B cell (primary cell): ENCODE data around the gene FBH1. TPM values are rescaled to one million over a fixed set of nuclear protein-coding genes. Genes with fewer than 3 reads are reported as not detected.

Experiments used
- ATAC-seq: fragments of 200-7000 bp; cut with Tn5 transposase; one replicate; pipeline ENCODE4 v1.10.0; 2021; ENCODE audit warnings: low read depth, mild to moderate bottlenecking, moderate number of reproducible peaks, moderate library complexity
- CTCF ChIA-PET: fragments of 350-600 bp; sonication (Branson Sonifier 250); formaldehyde crosslinking; loops from one replicate; lab custom pipeline; 2021; ENCODE audit warnings: antibody characterized with exemption, inconsistent platforms; lab: Charles Lee
- POLR2A ChIA-PET: fragments of 350-600 bp; sonication (Branson Sonifier 250); formaldehyde crosslinking; loops from one replicate; lab custom pipeline; 2021; ENCODE audit warnings: antibody characterized with exemption; lab: Charles Lee
- DNase-seq: peaks from one replicate; pipeline ENCODE4 v3.0.0; 2013
- H2AFZ ChIP-seq: 2 replicates; pipeline ENCODE4 v1.6.1; 2012; ENCODE audit warnings: mild to moderate bottlenecking, low read depth, low read length; ENCODE audit not compliant: insufficient read depth, poor library complexity, severe bottlenecking
- H3K27ac ChIP-seq, 2 donors: 1 replicate in 1 of 2; 2 replicates in 1 of 2; pipeline ENCODE4 v1.5.1; 2012 to 2013; ENCODE audit warnings: low read length in 2 of 2, mild to moderate bottlenecking in 2 of 2, moderate library complexity in 1 of 2
- H3K27me3 ChIP-seq, 4 experiments: fragments of 200-600 bp in 1 of 4; sonication (generic) in 1 of 4; replicated peaks in 1 of 4; 1 replicate in 2 of 4; 2 replicates in 2 of 4; pipeline versions ENCODE4 v1.6.1 to v1.7.0; 2013 to 2016; ENCODE audit warnings: low read length in 3 of 4, mild to moderate bottlenecking in 2 of 4, mixed read lengths in 1 of 4, moderate library complexity in 1 of 4; ENCODE audit not compliant: insufficient read depth in 4 of 4, control insufficient read depth in 3 of 4; ENCODE audit errors: control extremely low read depth in 1 of 4
- H3K36me3 ChIP-seq, 2 experiments: replicated peaks in 1 of 2; 1 replicate in 1 of 2; 2 replicates in 1 of 2; pipeline versions ENCODE4 v1.6.1 to v1.7.1; 2013; ENCODE audit warnings: low read length in 1 of 2; ENCODE audit not compliant: insufficient read depth in 2 of 2, control insufficient read depth in 1 of 2; ENCODE audit errors: control extremely low read depth in 1 of 2, extremely low read depth in 1 of 2
- H3K4me1 ChIP-seq, 2 donors: fragments of 200-600 bp in 1 of 2; sonication (generic) in 1 of 2; 1 replicate in 1 of 2; 2 replicates in 1 of 2; pipeline versions ENCODE4 v1.5.1 to v1.6.1; 2013 to 2017; ENCODE audit warnings: low read length in 2 of 2; ENCODE audit not compliant: control insufficient read depth in 2 of 2, insufficient read depth in 2 of 2
- H3K4me2 ChIP-seq: replicated peaks from 2 replicates; pipeline ENCODE3; 2012; ENCODE audit warnings: mild to moderate bottlenecking, low read depth, low read length; ENCODE audit not compliant: poor library complexity, severe bottlenecking
- H3K4me3 ChIP-seq, 5 experiments: fragments of 200-600 bp in 1 of 5; sonication (generic) in 1 of 5; 1 replicate in 3 of 5; 2 replicates in 2 of 5; pipeline versions ENCODE4 v1.5.1 to v1.7.0; 2011 to 2016; ENCODE audit warnings: low read length in 4 of 5, mild to moderate bottlenecking in 4 of 5, low read depth in 2 of 5, control low read depth in 1 of 5, moderate library complexity in 1 of 5; ENCODE audit not compliant: insufficient read depth in 1 of 5; ENCODE audit errors: control extremely low read depth in 1 of 5, extremely low read depth in 1 of 5
- H3K79me2 ChIP-seq: fragments of 200-600 bp; sonication (generic); one replicate; pipeline ENCODE4 v1.6.0; 2016; ENCODE audit warnings: low read length; ENCODE audit not compliant: control insufficient read depth, insufficient read depth
- H3K9ac ChIP-seq: fragments of 200-600 bp; sonication (generic); 2 replicates; pipeline ENCODE4 v1.6.1; 2017; ENCODE audit warnings: mild to moderate bottlenecking, low read length, moderate library complexity
- H3K9me3 ChIP-seq, 3 donors: one replicate each; pipeline versions ENCODE4 v1.6.1 to v1.7.1; 2013; ENCODE audit warnings: low read length in 2 of 3; ENCODE audit not compliant: control insufficient read depth in 2 of 3, insufficient read depth in 1 of 3; ENCODE audit errors: control extremely low read depth in 1 of 3
- H4K20me1 ChIP-seq: 2 replicates; pipeline ENCODE4 v1.6.0; 2012; ENCODE audit warnings: mild to moderate bottlenecking, low read length; ENCODE audit not compliant: insufficient read depth, control insufficient read depth, poor library complexity, severe bottlenecking
- H3K27ac Mint-ChIP-seq: one replicate; pipeline ENCODE4 v1.8.0; 2021; ENCODE audit warnings: mixed read lengths
- H3K27me3 Mint-ChIP-seq: one replicate; pipeline ENCODE4 v1.8.0; 2021; ENCODE audit warnings: mixed read lengths
- H3K4me1 Mint-ChIP-seq: one replicate; pipeline ENCODE4 v1.8.0; 2021; ENCODE audit warnings: mixed read lengths
- H3K4me3 Mint-ChIP-seq: one replicate; pipeline ENCODE4 v1.8.0; 2021; ENCODE audit warnings: mixed read lengths
- H3K9me3 Mint-ChIP-seq: one replicate; pipeline ENCODE4 v1.8.0; 2022; ENCODE audit warnings: mixed read lengths; ENCODE audit not compliant: insufficient read depth
- EZH2 ChIP-seq: IDR thresholded peaks from 2 replicates; pipeline ENCODE4 v1.6.1; 2012; ENCODE audit warnings: borderline replicate concordance, low read depth, mild to moderate bottlenecking, moderate library complexity, low read length; ENCODE audit not compliant: insufficient read depth, poor library complexity, severe bottlenecking
- WGBS: methylation state at CpG from one replicate; pipeline ENCODE4 v1.1.5; 2013; ENCODE audit warnings: missing lambda C conversion rate; ENCODE audit not compliant: insufficient coverage; 5-methylcytosine and 5-hydroxymethylcytosine counted together
- intact Hi-C: fragments of 100-400 bp; cut with micrococcal nuclease; formaldehyde crosslinking; loops from one replicate; pipeline ENCODE4 v1.10.0; 2022
- polyA plus RNA-seq: library from polyadenylated mRNA; depleted of rRNA; stranded (reverse); fragments of >200 nt; gene quantifications from 2 replicates; pipeline ENCODE4 v1.2.3, GENCODE V29; 2012
- total RNA-seq, 2 donors: library from RNA; stranded (reverse); fragments of 120-200 nt in 1 of 2; gene quantifications; 1 replicate in 1 of 2; 2 replicates in 1 of 2; pipeline versions ENCODE4 v1.2.3 to v1.2.4, GENCODE V29; 2013 to 2022
- TF ChIP-seq, protein P1 (sequence below): fragments of 200-600 bp; IDR thresholded peaks from one replicate; pipeline ENCODE4 v1.8.0; 2022; ENCODE audit warnings: antibody characterized with exemption, mild to moderate bottlenecking

The FBH1 gene
- total and polyA plus RNA-seq, 2 donors (not counting 1 experiment from before 2014, with no cell fraction given) = 86.4 to 129 TPM

DNA sequence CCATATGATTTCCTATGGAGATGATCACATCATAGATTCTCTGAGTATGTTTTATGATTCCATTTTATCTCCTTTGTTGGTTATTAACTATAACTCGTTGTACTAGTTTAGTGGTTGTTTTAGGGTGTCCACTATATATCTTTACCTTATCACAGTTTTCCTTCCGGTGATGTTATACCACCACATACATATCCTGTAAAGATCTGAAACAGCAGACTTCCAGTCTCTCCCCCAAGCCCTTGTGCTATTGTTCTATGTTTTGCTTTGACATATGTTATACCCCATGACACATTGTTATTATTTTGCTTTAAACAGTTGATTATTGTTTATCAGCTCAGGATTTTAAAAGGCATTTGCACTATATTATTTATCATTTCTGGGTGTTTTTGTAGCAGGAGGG, 80.0 kb downstream of the FBH1 start:
- H4K20me1 ChIP-seq = no peaks in the 10 kb centered on the region
- no peaks in the 10 kb centered on the region for H3K27me3 Mint-ChIP-seq
- H3K4me3 ChIP-seq = no peak overlapping the region
- no peaks in the 10 kb centered on the region for H3K9me3 ChIP-seq
- H3K4me1 Mint-ChIP-seq = peaks cover 30% of the 10 kb centered on the region
- DNase-seq = no peak
- H3K4me1 ChIP-seq = peaks cover 8 to 22% of the 10 kb centered on the region in 2 donors
- H3K27ac ChIP-seq = no peak overlapping the region
- no peak overlapping the region for H3K27ac Mint-ChIP-seq
- no peak overlapping the region for H3K4me2 ChIP-seq
- intact Hi-C loops = loop anchor here (10.0 kb wide), 1 partner anchor 1505 kb away; no protein-coding TSS in a partner anchor
- ChIA-PET POLR2A (no interaction called here), CTCF (no interaction called here)
- no CpG with 5 or more reads among the region's 2 CpGs for WGBS
- H3K36me3 ChIP-seq = no peaks in the 10 kb centered on the region
- no peak overlapping the region for H3K4me3 Mint-ChIP-seq
- no peak overlapping the region for H2AFZ ChIP-seq
- no peak for TF ChIP-seq EZH2
- TF ChIP-seq, protein P1, sequence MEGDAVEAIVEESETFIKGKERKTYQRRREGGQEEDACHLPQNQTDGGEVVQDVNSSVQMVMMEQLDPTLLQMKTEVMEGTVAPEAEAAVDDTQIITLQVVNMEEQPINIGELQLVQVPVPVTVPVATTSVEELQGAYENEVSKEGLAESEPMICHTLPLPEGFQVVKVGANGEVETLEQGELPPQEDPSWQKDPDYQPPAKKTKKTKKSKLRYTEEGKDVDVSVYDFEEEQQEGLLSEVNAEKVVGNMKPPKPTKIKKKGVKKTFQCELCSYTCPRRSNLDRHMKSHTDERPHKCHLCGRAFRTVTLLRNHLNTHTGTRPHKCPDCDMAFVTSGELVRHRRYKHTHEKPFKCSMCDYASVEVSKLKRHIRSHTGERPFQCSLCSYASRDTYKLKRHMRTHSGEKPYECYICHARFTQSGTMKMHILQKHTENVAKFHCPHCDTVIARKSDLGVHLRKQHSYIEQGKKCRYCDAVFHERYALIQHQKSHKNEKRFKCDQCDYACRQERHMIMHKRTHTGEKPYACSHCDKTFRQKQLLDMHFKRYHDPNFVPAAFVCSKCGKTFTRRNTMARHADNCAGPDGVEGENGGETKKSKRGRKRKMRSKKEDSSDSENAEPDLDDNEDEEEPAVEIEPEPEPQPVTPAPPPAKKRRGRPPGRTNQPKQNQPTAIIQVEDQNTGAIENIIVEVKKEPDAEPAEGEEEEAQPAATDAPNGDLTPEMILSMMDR = no peak
- H3K9ac ChIP-seq = no peak overlapping the region
- no peaks in the 10 kb centered on the region for H3K27me3 ChIP-seq
- ATAC-seq = no peak
- H3K9me3 Mint-ChIP-seq = no peaks in the 10 kb centered on the region
- peaks cover 58% of the 10 kb centered on the region for H3K79me2 ChIP-seq

DNA sequence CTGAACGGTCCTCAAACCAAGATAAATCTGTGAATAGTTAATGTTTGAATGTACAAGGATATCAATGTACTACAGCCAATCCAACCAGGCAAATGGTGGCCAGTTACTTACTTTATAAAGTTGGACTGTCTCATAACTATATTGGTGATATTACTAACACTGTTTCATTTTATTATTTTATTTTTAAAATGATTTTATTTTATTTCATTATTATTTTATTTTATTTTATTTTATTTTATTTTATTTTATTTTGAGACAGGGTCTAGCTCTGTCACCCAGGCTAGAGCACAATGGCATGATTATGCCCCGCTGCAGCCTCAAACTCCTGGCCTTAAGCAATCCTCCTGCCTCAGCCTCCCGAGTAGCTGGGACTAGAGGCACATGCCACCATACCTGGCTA, 80.5 kb downstream of the FBH1 start:
- no peaks in the 10 kb centered on the region for H3K27me3 Mint-ChIP-seq
- peaks cover 34% of the 10 kb centered on the region for H3K4me1 Mint-ChIP-seq
- H3K9me3 Mint-ChIP-seq = no peaks in the 10 kb centered on the region
- 100% methylated on average over 2 of the region's 3 CpGs for WGBS
- peaks cover 58% of the 10 kb centered on the region for H3K79me2 ChIP-seq
- TF ChIP-seq, protein P1 = no peak
- no peak for TF ChIP-seq EZH2
- no peak overlapping the region for H3K9ac ChIP-seq
- H3K9me3 ChIP-seq = no peaks in the 10 kb centered on the region
- H3K27ac Mint-ChIP-seq = no peak overlapping the region
- H2AFZ ChIP-seq = no peak overlapping the region
- H3K4me2 ChIP-seq = peak overlapping the region; percentile 34
- POLR2A ChIA-PET = no interaction called here
- H3K27ac ChIP-seq = no peak overlapping the region
- ATAC-seq (no peak), DNase-seq (no peak)
- H3K4me3 Mint-ChIP-seq = no peak overlapping the region
- intact Hi-C loops = loop anchor here (10.0 kb wide), 1 partner anchor 1504 kb away; no protein-coding TSS in a partner anchor
- no peaks in the 10 kb centered on the region for H3K36me3 ChIP-seq
- no peaks in the 10 kb centered on the region for H4K20me1 ChIP-seq
- CTCF ChIA-PET = no interaction called here
- no peak overlapping the region for H3K4me3 ChIP-seq
- H3K27me3 ChIP-seq = no peaks in the 10 kb centered on the region
- H3K4me1 ChIP-seq = peaks cover 8 to 26% of the 10 kb centered on the region in 2 donors
